ENCODE results near the gene MC2R. TPM values are rescaled to one million over a fixed set of nuclear protein-coding genes. Genes with fewer than 3 reads are reported as not detected.

Gene MC2R
- total RNA-seq, 1 experiment from 2014 or later = not detected

GRCh38 chr18:13893418-13893760 is 21.9 kb downstream of the MC2R start:
- no peak overlapping the region for H3K4me3 ChIP-seq (replicated peaks in 1 of 2; ENCODE audit: low read depth in 1 of 2, low read length in 2 of 2)
- TF ChIP-seq FOSL1 (IDR thresholded peaks at IDR 0.05; ENCODE audit: low read depth) (no peak), TCF7L2 (IDR thresholded peaks at IDR 0.05; ENCODE audit: borderline replicate concordance, extremely low read depth, insufficient read depth, insufficient read length) (no peak), POLR2AphosphoS5 (IDR thresholded peaks at IDR 0.05; ENCODE audit: low read depth, low read length) (no peak), EZH2phosphoT487 (IDR thresholded peaks at IDR 0.05; ENCODE audit: borderline replicate concordance) (no peak), CTCF (IDR thresholded peaks at IDR 0.05 in 2 of 3, conservative IDR thresholded peaks at IDR 0.05 in 1 of 3; ENCODE audit: borderline replicate concordance in 1 of 3, insufficient read depth in 1 of 3, low read depth in 2 of 3, low read length in 2 of 3) (no peak), CBX3 (IDR thresholded peaks at IDR 0.05; ENCODE audit: low read depth) (no peak), YY1 (IDR thresholded peaks at IDR 0.05; ENCODE audit: extremely low read depth, insufficient replicate concordance, low read depth, low read length) (no peak), SP1 (IDR thresholded peaks at IDR 0.05; ENCODE audit: low read depth) (no peak), EZH2 (IDR thresholded peaks at IDR 0.05) (no peak), SIN3A (IDR thresholded peaks at IDR 0.05; ENCODE audit: low read depth) (no peak), ZFX (IDR thresholded peaks at IDR 0.05) (no peak), MAX (IDR thresholded peaks at IDR 0.05) (no peak), EGR1 (IDR thresholded peaks at IDR 0.05; ENCODE audit: low read depth) (no peak), POLR2A (IDR thresholded peaks at IDR 0.05; ENCODE audit: borderline replicate concordance, extremely low read depth, insufficient read depth, insufficient read length) (no peak), ZNF274 (IDR thresholded peaks at IDR 0.05; ENCODE audit: low read depth, low read length) (no peak), JUND (IDR thresholded peaks at IDR 0.05) (no peak), RAD21 (IDR thresholded peaks at IDR 0.05; ENCODE audit: low read depth) (no peak)
- TF ChIP-seq, protein P1, sequence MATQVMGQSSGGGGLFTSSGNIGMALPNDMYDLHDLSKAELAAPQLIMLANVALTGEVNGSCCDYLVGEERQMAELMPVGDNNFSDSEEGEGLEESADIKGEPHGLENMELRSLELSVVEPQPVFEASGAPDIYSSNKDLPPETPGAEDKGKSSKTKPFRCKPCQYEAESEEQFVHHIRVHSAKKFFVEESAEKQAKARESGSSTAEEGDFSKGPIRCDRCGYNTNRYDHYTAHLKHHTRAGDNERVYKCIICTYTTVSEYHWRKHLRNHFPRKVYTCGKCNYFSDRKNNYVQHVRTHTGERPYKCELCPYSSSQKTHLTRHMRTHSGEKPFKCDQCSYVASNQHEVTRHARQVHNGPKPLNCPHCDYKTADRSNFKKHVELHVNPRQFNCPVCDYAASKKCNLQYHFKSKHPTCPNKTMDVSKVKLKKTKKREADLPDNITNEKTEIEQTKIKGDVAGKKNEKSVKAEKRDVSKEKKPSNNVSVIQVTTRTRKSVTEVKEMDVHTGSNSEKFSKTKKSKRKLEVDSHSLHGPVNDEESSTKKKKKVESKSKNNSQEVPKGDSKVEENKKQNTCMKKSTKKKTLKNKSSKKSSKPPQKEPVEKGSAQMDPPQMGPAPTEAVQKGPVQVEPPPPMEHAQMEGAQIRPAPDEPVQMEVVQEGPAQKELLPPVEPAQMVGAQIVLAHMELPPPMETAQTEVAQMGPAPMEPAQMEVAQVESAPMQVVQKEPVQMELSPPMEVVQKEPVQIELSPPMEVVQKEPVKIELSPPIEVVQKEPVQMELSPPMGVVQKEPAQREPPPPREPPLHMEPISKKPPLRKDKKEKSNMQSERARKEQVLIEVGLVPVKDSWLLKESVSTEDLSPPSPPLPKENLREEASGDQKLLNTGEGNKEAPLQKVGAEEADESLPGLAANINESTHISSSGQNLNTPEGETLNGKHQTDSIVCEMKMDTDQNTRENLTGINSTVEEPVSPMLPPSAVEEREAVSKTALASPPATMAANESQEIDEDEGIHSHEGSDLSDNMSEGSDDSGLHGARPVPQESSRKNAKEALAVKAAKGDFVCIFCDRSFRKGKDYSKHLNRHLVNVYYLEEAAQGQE (IDR thresholded peaks at IDR 0.05; ENCODE audit: low read depth) = no peak
- TF ChIP-seq, protein P2, sequence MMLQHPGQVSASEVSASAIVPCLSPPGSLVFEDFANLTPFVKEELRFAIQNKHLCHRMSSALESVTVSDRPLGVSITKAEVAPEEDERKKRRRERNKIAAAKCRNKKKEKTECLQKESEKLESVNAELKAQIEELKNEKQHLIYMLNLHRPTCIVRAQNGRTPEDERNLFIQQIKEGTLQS (IDR thresholded peaks at IDR 0.05) = no peak
- TF ChIP-seq, protein P3, sequence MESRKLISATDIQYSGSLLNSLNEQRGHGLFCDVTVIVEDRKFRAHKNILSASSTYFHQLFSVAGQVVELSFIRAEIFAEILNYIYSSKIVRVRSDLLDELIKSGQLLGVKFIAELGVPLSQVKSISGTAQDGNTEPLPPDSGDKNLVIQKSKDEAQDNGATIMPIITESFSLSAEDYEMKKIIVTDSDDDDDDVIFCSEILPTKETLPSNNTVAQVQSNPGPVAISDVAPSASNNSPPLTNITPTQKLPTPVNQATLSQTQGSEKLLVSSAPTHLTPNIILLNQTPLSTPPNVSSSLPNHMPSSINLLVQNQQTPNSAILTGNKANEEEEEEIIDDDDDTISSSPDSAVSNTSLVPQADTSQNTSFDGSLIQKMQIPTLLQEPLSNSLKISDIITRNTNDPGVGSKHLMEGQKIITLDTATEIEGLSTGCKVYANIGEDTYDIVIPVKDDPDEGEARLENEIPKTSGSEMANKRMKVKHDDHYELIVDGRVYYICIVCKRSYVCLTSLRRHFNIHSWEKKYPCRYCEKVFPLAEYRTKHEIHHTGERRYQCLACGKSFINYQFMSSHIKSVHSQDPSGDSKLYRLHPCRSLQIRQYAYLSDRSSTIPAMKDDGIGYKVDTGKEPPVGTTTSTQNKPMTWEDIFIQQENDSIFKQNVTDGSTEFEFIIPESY (IDR thresholded peaks at IDR 0.05; ENCODE audit: extremely low read depth, insufficient replicate concordance, low read length) = no peak
- DNase-seq (ENCODE audit: low read depth, low spot score) (no peak), ATAC-seq (no peak)
- no peaks in the 10 kb centered on the region for H4K20me1 ChIP-seq (ENCODE audit: insufficient read depth)
- no peaks in the 10 kb centered on the region for H3K79me2 ChIP-seq (ENCODE audit: insufficient read depth, low read length)
- no peaks in the 10 kb centered on the region for H3K9me3 ChIP-seq (ENCODE audit: control insufficient read depth in 1 of 2, insufficient read depth in 1 of 2, low read depth in 1 of 2, low read length in 2 of 2)
- ChIA-PET CTCF (no interaction called here), RAD21 (ENCODE audit: low non-redundant PET in 1 of 2, low total read pairs in 2 of 2, uncharacterized antibody in 2 of 2, unreplicated experiment in 2 of 2) (no interaction called here), POLR2A (no interaction called here)
- intact Hi-C loops (cut with micrococcal nuclease) = loop anchor here (10.0 kb wide), 1 partner anchor 131 kb away; no protein-coding TSS in a partner anchor
- H3K4me1 ChIP-seq (ENCODE audit: control insufficient read depth in 1 of 2, insufficient read depth in 2 of 2, low read length in 2 of 2) = no peaks in the 10 kb centered on the region
- H2AFZ ChIP-seq (ENCODE audit: low read depth, low read length, poor library complexity, severe bottlenecking) = no peak overlapping the region
- H3K4me2 ChIP-seq (ENCODE audit: low read length) = no peak overlapping the region
- no peaks in the 10 kb centered on the region for H3K9me2 ChIP-seq (ENCODE audit: insufficient read depth)
- H3K36me3 ChIP-seq (ENCODE audit: control insufficient read depth in 1 of 2, insufficient read depth in 2 of 2, low read length in 2 of 2) = no peaks in the 10 kb centered on the region
- H3K9ac ChIP-seq (ENCODE audit: low read length) = no peak overlapping the region
- BruUV-seq (replicated peaks) = no TSS peak
- H3K27me3 ChIP-seq (ENCODE audit: insufficient read depth, low read length) = no peaks in the 10 kb centered on the region
- H3K27ac ChIP-seq (ENCODE audit: low read depth, low read length) = no peak overlapping the region
